ENCODE measurements around the gene POLR2J.
A peak's percentile ranks its signal among the peaks of the same experiment; 100 is the strongest.

The POLR2J gene

DNA sequence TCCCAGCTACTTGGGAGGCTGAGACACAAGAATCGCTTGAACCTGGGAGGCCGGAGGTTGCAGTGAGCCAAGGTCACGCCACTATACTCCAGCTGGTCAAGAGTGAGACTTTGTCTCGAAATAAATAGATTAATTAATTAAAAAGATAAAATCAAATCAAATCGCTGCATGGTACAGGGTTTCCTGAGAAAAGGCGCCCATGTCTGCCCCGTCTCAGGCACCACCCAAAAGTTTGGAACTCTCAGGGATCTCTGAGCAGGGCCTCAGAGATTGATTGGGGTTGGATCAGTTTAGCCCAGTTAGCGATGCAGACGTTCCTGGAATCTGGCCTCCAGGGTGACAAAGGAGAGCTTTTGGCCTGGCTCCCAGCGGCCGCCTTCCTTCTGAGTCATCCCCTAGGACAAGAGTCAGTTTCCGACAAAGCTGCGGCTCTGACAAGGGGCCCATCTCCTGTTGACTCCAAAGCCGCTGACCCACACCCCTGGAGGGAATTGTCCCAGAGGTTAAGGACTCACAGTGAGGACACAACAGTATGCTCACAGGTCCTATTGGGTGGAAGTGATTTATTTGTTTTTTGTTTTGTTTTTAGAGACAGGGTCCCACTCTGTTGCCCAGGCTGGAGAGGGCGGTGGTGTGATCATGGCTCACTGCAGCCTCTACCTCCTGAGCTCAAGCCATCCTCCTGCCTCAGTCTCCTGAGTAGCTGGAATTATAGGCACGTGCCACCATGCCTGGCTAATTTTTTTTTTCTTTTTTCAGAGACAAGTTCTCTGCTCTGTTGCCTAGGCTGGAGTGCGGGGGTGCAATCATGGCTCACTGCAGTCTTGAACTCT is 38.5 kb downstream of the POLR2J start:
- DNase-seq (ENCODE audit: low read depth in 2 of 2), result peak in 1 of 2 experiments; percentile 26

DNA sequence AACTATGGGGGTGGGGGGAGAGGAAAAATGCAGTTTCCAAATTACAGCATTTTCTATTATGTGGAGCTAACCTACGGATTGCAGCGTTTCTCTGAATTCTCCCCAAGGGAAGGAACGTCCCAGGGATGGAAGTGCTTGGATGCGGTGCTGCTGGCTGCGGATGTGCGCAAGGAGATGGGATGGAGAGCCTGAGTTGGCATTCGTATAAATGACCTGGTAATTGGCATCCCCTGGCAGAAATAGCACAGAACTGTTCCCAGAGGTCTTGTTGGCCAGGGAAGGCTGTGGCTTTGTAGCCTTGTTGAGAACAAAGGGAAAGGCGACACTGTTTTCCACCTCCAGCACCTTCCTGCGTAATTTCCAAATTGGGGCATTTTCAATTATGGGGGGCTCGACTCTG is 42.6 kb downstream of the POLR2J start:
- no peak for DNase-seq (ENCODE audit: low read depth in 2 of 2)

DNA sequence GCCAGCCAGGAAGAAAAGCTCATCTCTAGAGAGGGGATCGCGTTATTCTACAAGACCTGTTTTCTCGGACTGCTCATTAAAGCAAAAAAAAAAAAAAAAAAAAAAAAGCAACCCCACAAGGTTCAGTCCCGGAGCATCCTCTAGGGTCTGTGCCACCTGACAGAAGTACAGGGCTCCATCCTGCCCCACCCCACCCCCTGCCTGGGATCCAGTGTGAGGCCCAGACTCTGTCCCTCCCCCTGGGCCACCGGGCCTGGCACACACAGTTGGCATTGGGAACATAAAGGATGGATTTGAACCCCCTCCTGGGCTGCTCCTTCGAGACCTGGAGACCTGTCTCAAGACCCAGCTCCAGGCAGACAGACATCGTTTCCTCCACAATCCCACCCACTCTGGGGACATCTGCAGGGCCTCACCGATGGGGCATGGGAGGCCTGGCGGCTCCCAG is 44.7 kb downstream of the POLR2J start:
- no peak for DNase-seq (ENCODE audit: low read depth in 2 of 2)

DNA sequence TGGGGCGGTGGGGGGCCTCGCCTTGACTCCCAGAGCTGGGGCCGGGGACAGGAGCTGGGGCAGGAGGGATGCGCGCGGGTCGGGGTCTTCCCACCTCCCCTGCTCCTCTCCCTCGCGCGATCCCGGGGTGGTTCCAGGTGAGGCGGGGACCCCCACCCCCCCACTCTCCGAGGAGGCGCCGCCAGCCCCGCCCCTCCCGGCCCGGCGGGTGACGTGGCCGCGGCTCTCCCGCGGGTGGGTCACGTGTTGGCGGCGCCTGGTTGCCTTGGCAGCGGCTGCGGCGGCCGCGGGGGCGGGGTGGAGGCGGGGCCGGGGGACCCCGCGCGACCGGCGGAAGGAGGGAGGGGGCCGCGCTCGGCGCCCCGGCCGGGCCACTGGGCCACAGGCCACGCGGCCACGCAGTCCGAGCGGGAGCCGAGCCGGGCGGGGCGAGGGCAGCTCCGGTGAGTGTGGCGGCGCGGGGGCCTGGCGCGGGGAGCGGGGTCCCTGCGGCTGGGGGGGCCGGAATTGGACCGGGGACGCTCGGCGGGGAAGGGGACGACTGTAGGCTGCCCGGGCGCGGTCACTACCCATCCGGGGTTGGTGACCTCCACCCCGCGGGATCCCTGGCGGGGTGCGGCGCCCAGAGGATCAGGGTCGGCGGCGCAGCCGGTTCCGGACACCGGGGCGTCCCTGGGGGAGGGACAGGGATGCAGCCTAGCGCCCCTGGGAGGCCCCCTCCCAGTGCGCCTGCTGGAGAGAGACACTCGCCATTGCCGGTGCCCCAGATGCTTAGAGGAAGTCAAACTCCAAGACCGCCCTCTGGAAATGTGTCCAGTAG is 45.3 kb downstream of the POLR2J start, which contains the start of gene ORAI2:
Gene ORAI2 (plus strand): TSS at position 357 of the 820 bp plus-strand sequence. CDS start 5,382 bp downstream, outside the sequence.
- DNase-seq (ENCODE audit: low read depth in 2 of 2), result peak; percentile 26

DNA sequence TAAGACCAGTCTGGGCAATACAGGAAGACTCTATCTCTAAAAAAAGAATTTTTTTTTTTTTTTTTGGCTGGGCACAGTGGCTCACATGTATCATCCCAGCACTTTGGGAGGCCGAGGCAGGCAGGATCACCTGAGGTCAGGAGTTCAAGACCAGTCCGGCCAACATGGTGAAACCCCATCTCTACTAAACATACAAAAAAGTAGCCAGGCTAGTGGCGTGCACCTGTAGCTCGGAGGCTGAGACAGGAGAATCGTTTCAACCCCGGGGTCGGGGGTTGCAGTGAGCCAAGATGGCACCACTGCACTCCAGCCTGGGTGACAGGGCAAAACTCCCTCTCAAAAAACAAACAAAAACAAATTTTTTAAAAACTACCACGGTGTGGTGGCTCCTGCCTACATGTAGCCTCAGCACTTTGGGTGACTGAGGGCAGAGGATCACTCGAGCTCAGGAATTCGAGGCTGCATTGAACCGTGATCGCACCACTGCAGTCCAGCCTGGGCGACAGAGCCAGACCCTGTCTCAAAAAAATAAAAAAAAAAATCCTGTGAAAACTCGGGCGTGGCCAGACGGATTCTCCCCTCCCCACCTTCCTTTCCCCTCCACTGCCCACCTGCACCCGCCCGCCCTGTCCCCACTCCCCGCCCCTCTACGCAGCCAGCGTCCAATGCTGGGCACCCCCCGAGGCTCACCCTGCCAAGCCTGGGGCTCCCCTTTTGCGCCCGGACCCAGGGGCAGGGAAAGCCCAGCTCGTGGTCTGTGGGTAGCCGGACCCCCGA is 46.1 kb downstream of the POLR2J start:
- no peak for DNase-seq (ENCODE audit: low read depth in 2 of 2)

DNA sequence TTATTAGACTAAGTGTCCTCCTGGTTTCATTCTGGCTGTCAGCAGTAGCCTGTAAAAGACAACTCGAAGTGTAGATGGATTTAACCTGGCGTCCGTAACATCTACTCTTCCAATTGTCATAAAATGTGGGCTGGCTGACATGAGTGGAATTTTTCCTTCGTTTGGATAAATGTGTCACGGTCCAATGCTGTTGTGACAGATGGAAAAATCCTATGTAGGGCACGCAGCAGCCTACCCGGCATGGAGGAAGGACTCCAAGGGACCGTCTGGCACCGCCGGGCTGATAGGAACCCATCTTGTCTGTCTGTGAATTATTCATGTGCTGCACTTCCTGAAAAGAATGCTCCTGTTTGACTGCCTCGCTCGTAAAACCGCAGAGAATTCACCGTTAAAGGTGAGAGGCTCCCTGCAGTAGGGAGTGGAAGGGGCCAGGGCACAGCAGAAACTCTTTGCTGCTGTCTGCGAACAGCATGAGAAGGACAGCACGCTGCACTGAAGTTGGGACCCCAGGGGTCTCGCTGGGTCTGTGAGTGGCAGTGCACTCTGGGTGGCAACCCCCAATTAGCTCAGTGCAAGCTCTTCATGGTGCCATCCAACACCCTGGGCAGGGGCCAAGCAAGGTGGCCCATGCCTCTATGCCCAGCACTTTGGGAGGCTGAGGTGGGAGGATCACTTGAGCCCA is 47.0 kb downstream of the POLR2J start:
- no peak for DNase-seq (ENCODE audit: low read depth in 2 of 2)

DNA sequence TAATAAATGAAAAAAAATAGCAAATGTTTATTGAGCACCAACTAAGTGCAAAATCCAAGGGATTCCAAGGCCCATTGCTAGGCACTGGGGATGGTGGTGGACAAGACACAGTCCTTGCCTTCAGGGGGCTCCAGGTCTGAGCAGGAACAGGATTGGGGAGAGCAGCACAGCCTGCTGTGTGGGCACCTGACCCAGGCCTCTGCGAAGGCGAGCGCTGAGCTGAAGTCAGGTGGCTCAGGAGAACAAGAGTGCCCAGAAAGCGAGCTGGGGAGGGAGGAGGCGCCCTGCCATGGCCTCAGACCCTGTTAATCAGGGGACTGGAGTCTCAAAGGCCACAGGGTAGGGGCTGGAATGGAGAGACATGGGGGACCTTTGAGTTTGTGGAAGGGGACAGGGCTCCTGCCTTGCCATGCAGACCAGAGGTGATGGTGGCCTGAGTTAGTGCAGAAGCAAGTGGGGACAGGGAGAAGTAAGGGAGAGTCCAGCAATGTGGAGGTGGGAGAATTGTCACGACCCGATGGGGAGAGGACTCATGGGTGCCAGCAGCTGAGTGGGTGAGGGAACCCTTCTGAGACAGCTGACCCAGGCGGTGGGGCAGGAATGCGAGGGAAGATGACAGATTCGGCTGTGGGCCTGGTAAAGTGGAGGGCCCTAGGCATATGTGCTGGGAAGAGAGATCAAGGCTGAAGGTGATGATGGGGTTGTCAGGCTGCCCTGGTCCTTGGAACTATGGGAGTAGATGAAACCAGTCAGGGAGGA is 49.4 kb downstream of the POLR2J start:
- no peak for DNase-seq (ENCODE audit: low read depth in 2 of 2)

DNA sequence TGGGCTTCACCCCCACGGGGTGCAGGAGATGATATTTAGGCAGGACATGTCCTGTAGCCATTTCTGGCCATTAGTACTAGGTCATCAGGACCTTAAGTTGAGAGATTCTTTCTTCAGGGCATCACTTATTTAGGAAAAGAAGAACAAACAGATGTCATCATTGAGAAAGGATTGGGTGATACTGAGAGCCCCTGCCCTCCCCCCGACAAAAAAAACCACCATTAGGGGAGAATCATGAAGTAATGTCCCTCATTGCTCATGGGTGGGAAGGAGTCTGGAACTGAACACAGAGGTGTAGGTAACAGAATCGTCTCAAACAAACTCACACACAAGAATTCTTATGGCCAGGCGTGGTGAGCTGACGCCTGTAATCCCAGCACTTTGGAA is 51.7 kb downstream of the POLR2J start:
- DNase-seq (ENCODE audit: low read depth in 2 of 2), result no peak

DNA sequence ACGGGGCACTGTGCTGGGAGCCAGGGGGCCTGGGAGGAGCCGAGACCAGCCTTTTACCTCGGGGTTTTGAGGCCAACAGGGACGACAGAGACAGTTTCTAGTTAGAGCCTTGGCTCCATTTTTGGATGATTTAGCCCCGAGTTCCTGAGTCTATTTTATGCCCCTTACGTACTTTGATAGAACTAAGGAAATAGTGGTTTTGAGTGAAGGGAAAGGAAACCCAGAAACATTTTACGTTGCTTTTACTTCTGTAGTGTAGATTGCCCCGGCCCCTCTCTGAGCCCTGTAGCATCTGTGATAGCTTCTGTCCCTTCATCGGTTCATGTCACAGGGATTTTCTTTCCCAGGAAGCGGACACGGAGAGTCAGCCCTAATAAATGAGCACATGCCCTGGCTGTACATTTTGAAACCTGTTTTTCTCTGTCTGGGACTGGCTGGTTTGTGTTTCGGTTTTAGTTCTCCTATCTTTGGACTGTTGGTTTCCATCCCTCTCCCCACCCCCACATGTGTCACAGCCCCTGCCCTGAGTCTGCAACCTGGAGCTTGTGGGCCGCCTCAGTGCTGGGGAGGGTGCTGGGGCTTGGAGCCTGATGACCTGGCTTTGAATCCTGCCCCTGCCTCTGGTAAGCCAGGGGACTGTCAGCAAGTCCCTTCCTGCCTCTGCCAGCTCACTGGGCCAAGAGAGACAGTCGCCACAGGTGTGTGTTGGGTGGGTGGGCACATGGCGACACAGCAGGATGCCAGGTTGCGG is 52.3 kb downstream of the POLR2J start:
- DNase-seq (ENCODE audit: low read depth in 2 of 2), result no peak

DNA sequence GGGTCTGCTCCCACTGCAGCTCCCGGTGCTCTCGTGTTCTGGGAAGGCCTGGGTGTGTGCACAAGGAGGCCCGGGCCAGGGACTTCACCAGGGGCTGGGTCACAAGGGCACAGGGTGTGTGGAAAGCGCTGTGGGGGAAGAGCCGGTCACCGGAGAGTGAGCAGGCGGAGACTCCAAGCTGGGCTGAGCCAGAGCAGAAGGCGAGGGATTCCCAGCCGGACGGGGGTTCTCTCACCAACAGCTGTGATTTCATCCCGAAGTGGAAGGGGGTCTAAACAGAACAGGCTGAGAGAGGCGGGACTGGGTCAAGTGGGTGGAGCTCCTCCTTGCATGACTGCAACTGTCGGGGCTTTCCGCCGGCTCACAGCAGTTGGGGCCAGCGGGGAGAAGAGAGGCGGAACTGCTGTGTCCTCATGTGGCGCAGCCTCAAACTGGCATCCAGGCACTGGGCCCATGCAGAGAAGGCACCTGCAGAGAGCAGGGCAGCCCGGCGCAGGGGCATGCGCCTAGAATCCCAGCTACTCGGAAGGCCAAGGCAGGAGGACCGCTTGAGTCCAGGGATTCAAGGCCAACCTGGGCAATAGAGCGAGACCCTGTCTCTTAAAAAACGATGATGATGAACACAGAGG is 53.0 kb downstream of the POLR2J start:
- DNase-seq (ENCODE audit: low read depth in 2 of 2), result no peak

DNA sequence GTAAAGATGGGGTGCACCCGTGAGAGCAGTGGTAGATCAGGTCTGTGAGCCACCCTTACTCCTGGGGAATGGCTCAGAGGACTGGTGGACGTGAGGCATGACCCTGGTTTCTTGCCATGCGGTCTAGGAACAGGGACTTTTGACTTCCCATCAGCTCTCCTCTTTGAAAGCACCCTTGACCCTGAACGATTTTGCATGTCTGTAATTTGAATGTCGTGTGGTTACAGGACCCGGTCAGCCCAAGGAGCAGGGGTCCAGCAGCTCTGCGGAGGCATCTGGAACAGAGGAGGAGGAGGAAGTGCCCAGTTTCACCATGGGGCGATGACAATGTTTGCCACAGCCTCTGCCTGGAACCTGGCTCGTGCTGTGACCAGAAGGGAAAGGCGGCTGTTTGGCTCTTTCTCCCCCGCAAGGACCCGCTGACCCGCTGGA is 53.9 kb downstream of the POLR2J start:
- no peak for DNase-seq (ENCODE audit: low read depth in 2 of 2)

DNA sequence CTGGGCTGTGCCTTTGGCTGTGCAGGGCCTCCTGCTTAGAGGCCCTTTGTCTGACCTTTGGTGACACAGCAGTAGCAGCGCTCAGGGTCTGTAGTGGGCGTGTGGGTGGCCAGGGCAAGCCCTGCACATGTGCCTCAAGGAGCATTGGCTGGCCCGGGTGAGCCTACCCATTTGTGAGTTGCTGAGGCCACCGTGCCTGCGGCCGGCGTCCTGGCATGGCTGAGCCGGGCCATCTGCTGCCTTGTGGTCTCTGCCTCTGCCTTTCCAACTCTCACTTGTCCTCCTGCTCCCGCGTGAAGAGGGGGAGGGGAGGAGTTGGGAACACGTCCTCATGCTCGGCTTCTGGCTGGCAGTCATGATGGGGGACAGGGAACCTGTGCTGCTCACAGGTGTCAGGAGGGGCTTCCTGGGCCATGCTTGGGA is 54.6 kb downstream of the POLR2J start:
- no peak for DNase-seq (ENCODE audit: low read depth in 2 of 2)

Data from fibroblast of skin of left biceps (primary cell).